IMR-90 (cell line): ENCODE results near the gene GSG1L. TPM values are rescaled to one million over a fixed set of nuclear protein-coding genes. Genes with fewer than 3 reads are reported as not detected.

ENCODE experiments used
- ATAC-seq: fragments of 200-7000 bp; cut with Tn5 transposase; 2 replicates; pipeline ENCODE4 v1.9.1; 2020; ENCODE audit warnings: low read depth, mild to moderate bottlenecking, moderate library complexity
- BruUV-seq: library from RNA; stranded (reverse); fragments of 400-500 nt; replicated peaks from 2 replicates; lab custom pipeline; 2021; lab: Mats Ljungman, UMichigan
- CTCF ChIA-PET: fragments of 300-600 bp; formaldehyde crosslinking; extraction: SDS; loops from one replicate; lab custom pipeline; 2021; ENCODE audit warnings: antibody characterized with exemption; lab: Yijun Ruan, JAX
- POLR2A ChIA-PET: fragments of 300-600 bp; sonication (Branson Sonifier 250); formaldehyde crosslinking; loops from one replicate; lab custom pipeline; 2022; ENCODE audit warnings: antibody characterized with exemption; ENCODE audit not compliant: unreplicated experiment; lab: Charles Lee
- DNase-seq: peaks from one replicate; pipeline ENCODE4 v3.0.0; 2013
- H2AFZ ChIP-seq: replicated peaks from 2 replicates; pipeline ENCODE3; 2013; ENCODE audit warnings: low read length, mild to moderate bottlenecking; ENCODE audit not compliant: poor library complexity
- H2AK5ac ChIP-seq: 2 replicates; pipeline ENCODE4 v1.6.1; 2013; ENCODE audit warnings: low read depth, low read length, inconsistent platforms
- H2AK9ac ChIP-seq: replicated peaks from 2 replicates; pipeline ENCODE3; 2013; ENCODE audit warnings: mild to moderate bottlenecking, low read depth, low read length, moderate library complexity; ENCODE audit not compliant: poor library complexity
- H2BK120ac ChIP-seq: 2 replicates; pipeline ENCODE4 v1.6.1; 2013; ENCODE audit warnings: low read depth, low read length, inconsistent platforms
- H2BK15ac ChIP-seq: 3 replicates; pipeline ENCODE4 v1.6.1; 2013; ENCODE audit warnings: low read depth, low read length, inconsistent platforms
- H2BK20ac ChIP-seq: 2 replicates; pipeline ENCODE4 v1.6.1; 2013; ENCODE audit warnings: low read depth, mild to moderate bottlenecking, inconsistent platforms, low read length, moderate library complexity
- H2BK5ac ChIP-seq: 2 replicates; pipeline ENCODE4 v1.6.1; 2013; ENCODE audit warnings: mild to moderate bottlenecking, low read depth, low read length, inconsistent platforms; ENCODE audit not compliant: poor library complexity, severe bottlenecking
- H3K14ac ChIP-seq: replicated peaks from 2 replicates; pipeline ENCODE4 v1.6.1; 2013; ENCODE audit warnings: low read depth, low read length, inconsistent platforms
- H3K18ac ChIP-seq: 2 replicates; pipeline ENCODE4 v1.6.1; 2013; ENCODE audit warnings: low read depth, low read length, control low read depth
- H3K23ac ChIP-seq: 2 replicates; pipeline ENCODE4 v1.6.1; 2013; ENCODE audit warnings: low read depth, low read length, inconsistent platforms
- H3K27ac ChIP-seq: 2 replicates; pipeline ENCODE4 v1.5.1; 2013; ENCODE audit warnings: mild to moderate bottlenecking, control low read depth, low read length; ENCODE audit not compliant: insufficient read depth
- H3K27me3 ChIP-seq: 2 replicates; pipeline ENCODE4 v1.6.1; 2013; ENCODE audit warnings: low read length; ENCODE audit not compliant: control insufficient read depth, insufficient read depth
- H3K36me3 ChIP-seq: 2 replicates; pipeline ENCODE4 v1.6.1; 2013; ENCODE audit warnings: low read length, mixed read lengths; ENCODE audit not compliant: control insufficient read depth, insufficient read depth
- H3K4ac ChIP-seq: 2 replicates; pipeline ENCODE4 v1.6.1; 2013; ENCODE audit warnings: low read depth, low read length, inconsistent platforms
- H3K4me1 ChIP-seq: 2 replicates; pipeline ENCODE4 v1.6.1; 2013; ENCODE audit warnings: low read length, mixed read lengths; ENCODE audit not compliant: control insufficient read depth, insufficient read depth
- H3K4me2 ChIP-seq: 2 replicates; pipeline ENCODE4 v1.6.1; 2013; ENCODE audit warnings: low read depth, mild to moderate bottlenecking, control low read depth, low read length, moderate library complexity
- H3K4me3 ChIP-seq: 2 replicates; pipeline ENCODE4 v1.5.1; 2013; ENCODE audit warnings: low read depth, mild to moderate bottlenecking, control low read depth, low read length, moderate library complexity; ENCODE audit not compliant: insufficient read depth
- H3K56ac ChIP-seq: 2 replicates; pipeline ENCODE4 v1.6.1; 2013; ENCODE audit warnings: low read length, inconsistent platforms; ENCODE audit not compliant: insufficient read depth; ENCODE audit errors: extremely low read depth
- H3K79me1 ChIP-seq, 2 experiments: 2 replicates each; pipeline ENCODE4 v1.6.1; 2013; ENCODE audit warnings: low read length in 2 of 2, inconsistent platforms in 1 of 2, low read depth in 1 of 2
- H3K9ac ChIP-seq: 2 replicates; pipeline ENCODE4 v1.6.1; 2013; ENCODE audit warnings: low read depth, low read length, control low read depth
- H3K9me1 ChIP-seq: 2 replicates; pipeline ENCODE4 v1.6.1; 2013; ENCODE audit warnings: low read length, inconsistent platforms; ENCODE audit not compliant: insufficient read depth
- H3K9me3 ChIP-seq: 2 replicates; pipeline ENCODE4 v1.6.1; 2013; ENCODE audit warnings: low read length; ENCODE audit not compliant: control insufficient read depth, insufficient read depth
- H4K20me1 ChIP-seq: 2 replicates; pipeline ENCODE4 v1.6.1; 2013; ENCODE audit warnings: low read length, inconsistent platforms; ENCODE audit not compliant: insufficient read depth
- H4K5ac ChIP-seq: 2 replicates; pipeline ENCODE4 v1.6.1; 2013; ENCODE audit warnings: mild to moderate bottlenecking, low read depth, low read length, control low read depth
- H4K8ac ChIP-seq, 2 experiments: 2 replicates each; pipeline ENCODE4 v1.6.1; 2013; ENCODE audit warnings: low read depth in 2 of 2, low read length in 2 of 2, control low read depth in 1 of 2, inconsistent platforms in 1 of 2
- H4K91ac ChIP-seq: 2 replicates; pipeline ENCODE4 v1.6.1; 2013; ENCODE audit warnings: low read depth, low read length, inconsistent platforms; ENCODE audit not compliant: insufficient read depth
- FOS ChIP-seq: fragments of 150-350 bp; IDR thresholded peaks from 2 replicates; pipeline ENCODE4 v1.6.1; 2016; ENCODE audit warnings: low read depth, low read length
- MAFK ChIP-seq: IDR thresholded peaks from 2 replicates; pipeline ENCODE4 v1.6.1; 2012; ENCODE audit warnings: low read depth, low read length, improper control_type of control experiment
- MAZ ChIP-seq: IDR thresholded peaks from 2 replicates; pipeline ENCODE4 v1.6.1; 2012; ENCODE audit warnings: low read depth, mild to moderate bottlenecking, low read length, improper control_type of control experiment, moderate library complexity, borderline replicate concordance
- MXI1 ChIP-seq: IDR thresholded peaks from 2 replicates; pipeline ENCODE4 v1.6.1; 2012; ENCODE audit warnings: low read depth, mild to moderate bottlenecking, low read length, moderate library complexity, borderline replicate concordance
- NFE2L2 ChIP-seq: fragments of 150-350 bp; IDR thresholded peaks from 2 replicates; pipeline ENCODE4 v1.6.1; 2016; ENCODE audit warnings: low read depth, mild to moderate bottlenecking, low read length
- POLR2A ChIP-seq: IDR thresholded peaks from 2 replicates; pipeline ENCODE4 v1.6.1; 2012; ENCODE audit warnings: mild to moderate bottlenecking, low read depth, low read length
- RAD21 ChIP-seq: IDR thresholded peaks from 2 replicates; pipeline ENCODE4 v1.6.1; 2012; ENCODE audit warnings: low read length, improper control_type of control experiment
- RCOR1 ChIP-seq: IDR thresholded peaks from 2 replicates; pipeline ENCODE4 v1.6.1; 2012; ENCODE audit warnings: mild to moderate bottlenecking, low read length, improper control_type of control experiment; ENCODE audit not compliant: insufficient replicate concordance
- RFX5 ChIP-seq: IDR thresholded peaks from 2 replicates; pipeline ENCODE4 v1.8.0; 2012; ENCODE audit warnings: low read depth, mild to moderate bottlenecking, low read length, moderate library complexity
- WGBS, 2 experiments: methylation state at CpG; one replicate each; pipeline versions ENCODE4 v1.1.5 to v1.1.7; 2013; ENCODE audit warnings: missing lambda C conversion rate in 2 of 2; ENCODE audit not compliant: insufficient read length in 1 of 2; ENCODE audit errors: extremely low coverage in 2 of 2; 5-methylcytosine and 5-hydroxymethylcytosine counted together
- dilution Hi-C: fragments of 300-500 bp; cut with HindIII; formaldehyde crosslinking; loops from one replicate; pipeline ENCODE4 v1.14.3; 2018; ENCODE audit warnings: low sequenced_read_pairs; ENCODE audit not compliant: unreplicated experiment
- in situ Hi-C: fragments of 300-500 bp; cut with MboI; formaldehyde crosslinking; loops from 3 replicates; pipeline ENCODE4 v1.14.3; 2019; ENCODE audit warnings: low sequenced_read_pairs, inconsistent platforms, mixed read lengths
- intact Hi-C: fragments of 100-400 bp; cut with micrococcal nuclease; formaldehyde crosslinking; loops from 2 replicates; pipeline ENCODE4 v1.10.0; 2022
- polyA plus RNA-seq, 3 experiments: library from polyadenylated mRNA; depleted of rRNA; stranded (reverse); fragments of >200 nt; gene quantifications; 2 replicates each; pipeline ENCODE4 v1.2.3, GENCODE V29; 2012; ENCODE audit warnings: low replicate concordance in 1 of 3
- total RNA-seq: library from RNA; depleted of rRNA; stranded (reverse); fragments of >200 nt; gene quantifications from 2 replicates; pipeline ENCODE4 v1.2.3, GENCODE V29; 2012
- TF ChIP-seq, protein P1 (sequence below): fragments of 150-350 bp; IDR thresholded peaks from 2 replicates; pipeline ENCODE4 v1.6.1; 2016; ENCODE audit warnings: low read depth, mild to moderate bottlenecking, low read length, moderate library complexity, borderline replicate concordance
- TF ChIP-seq, protein P2 (sequence below): fragments of 150-350 bp; IDR thresholded peaks from 2 replicates; pipeline ENCODE4 v1.6.1; 2017; ENCODE audit warnings: mild to moderate bottlenecking, antibody characterized with exemption, low read length, low read depth
- TF ChIP-seq, protein P3 (sequence below): conservative IDR thresholded peaks from 2 replicates; pipeline ENCODE4 v1.5.1; 2012; ENCODE audit warnings: mild to moderate bottlenecking, low read depth, low read length, improper control_type of control experiment

Gene GSG1L
- total and polyA plus RNA-seq, 2 of the 4 experiments (the other 2 are of a cell fraction), result not detected

DNA sequence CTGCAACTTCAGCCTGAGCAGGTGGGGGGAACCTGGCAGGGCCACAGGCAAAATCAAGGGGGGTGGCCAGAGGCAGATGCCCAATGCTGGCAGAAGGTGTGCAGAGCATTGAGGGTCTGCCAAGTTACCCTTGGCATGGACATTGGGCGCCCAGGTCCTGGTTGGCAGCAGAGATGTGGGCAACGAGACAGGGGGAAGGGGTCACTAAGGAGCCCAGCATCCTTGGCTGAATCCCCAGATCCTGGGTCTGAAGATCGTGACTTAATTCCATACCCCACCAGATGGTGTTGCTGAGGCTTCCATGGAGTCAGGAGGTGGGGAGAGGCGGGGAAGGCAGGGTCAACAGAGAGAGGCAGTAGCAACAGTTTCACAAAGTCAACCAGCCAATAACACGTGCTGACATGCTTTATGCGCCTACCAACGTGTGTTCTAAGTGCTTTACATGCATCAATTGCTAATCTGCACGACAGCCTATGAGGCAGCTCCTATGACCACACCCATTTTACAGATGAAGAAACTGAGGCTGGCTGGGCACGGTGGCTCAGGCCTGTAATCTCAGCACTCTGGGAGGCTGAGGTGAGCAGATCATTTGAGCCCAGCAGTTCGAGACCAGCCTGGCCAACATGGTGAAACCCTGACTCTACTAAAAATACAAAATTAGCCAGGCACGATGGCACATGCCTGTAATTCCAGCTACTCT, 83.3 kb downstream of the GSG1L start:
- TF ChIP-seq, protein P1, sequence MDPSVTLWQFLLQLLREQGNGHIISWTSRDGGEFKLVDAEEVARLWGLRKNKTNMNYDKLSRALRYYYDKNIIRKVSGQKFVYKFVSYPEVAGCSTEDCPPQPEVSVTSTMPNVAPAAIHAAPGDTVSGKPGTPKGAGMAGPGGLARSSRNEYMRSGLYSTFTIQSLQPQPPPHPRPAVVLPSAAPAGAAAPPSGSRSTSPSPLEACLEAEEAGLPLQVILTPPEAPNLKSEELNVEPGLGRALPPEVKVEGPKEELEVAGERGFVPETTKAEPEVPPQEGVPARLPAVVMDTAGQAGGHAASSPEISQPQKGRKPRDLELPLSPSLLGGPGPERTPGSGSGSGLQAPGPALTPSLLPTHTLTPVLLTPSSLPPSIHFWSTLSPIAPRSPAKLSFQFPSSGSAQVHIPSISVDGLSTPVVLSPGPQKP, result no peak
- no peak for TF ChIP-seq RAD21
- no peak for TF ChIP-seq MAFK
- TF ChIP-seq, protein P2, sequence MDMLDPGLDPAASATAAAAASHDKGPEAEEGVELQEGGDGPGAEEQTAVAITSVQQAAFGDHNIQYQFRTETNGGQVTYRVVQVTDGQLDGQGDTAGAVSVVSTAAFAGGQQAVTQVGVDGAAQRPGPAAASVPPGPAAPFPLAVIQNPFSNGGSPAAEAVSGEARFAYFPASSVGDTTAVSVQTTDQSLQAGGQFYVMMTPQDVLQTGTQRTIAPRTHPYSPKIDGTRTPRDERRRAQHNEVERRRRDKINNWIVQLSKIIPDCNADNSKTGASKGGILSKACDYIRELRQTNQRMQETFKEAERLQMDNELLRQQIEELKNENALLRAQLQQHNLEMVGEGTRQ, result no peak
- no peak for TF ChIP-seq RFX5
- TF ChIP-seq POLR2A, result no peak
- TF ChIP-seq, protein P3, sequence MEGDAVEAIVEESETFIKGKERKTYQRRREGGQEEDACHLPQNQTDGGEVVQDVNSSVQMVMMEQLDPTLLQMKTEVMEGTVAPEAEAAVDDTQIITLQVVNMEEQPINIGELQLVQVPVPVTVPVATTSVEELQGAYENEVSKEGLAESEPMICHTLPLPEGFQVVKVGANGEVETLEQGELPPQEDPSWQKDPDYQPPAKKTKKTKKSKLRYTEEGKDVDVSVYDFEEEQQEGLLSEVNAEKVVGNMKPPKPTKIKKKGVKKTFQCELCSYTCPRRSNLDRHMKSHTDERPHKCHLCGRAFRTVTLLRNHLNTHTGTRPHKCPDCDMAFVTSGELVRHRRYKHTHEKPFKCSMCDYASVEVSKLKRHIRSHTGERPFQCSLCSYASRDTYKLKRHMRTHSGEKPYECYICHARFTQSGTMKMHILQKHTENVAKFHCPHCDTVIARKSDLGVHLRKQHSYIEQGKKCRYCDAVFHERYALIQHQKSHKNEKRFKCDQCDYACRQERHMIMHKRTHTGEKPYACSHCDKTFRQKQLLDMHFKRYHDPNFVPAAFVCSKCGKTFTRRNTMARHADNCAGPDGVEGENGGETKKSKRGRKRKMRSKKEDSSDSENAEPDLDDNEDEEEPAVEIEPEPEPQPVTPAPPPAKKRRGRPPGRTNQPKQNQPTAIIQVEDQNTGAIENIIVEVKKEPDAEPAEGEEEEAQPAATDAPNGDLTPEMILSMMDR, result no peak
- TF ChIP-seq NFE2L2, result no peak
- TF ChIP-seq MAZ, result no peak
- TF ChIP-seq FOS, result no peak
- TF ChIP-seq MXI1, result no peak
- TF ChIP-seq RCOR1, result no peak
- intact Hi-C loops, result no loop called here

More for the DNA sequence above, 83.3 kb downstream of the GSG1L start:
- H4K20me1 ChIP-seq, result no peaks in the 10 kb centered on the region
- no peak overlapping the region for H2BK120ac ChIP-seq
- BruUV-seq, result no TSS peak
- H2BK20ac ChIP-seq, result no peak overlapping the region
- H2AK5ac ChIP-seq, result no peak overlapping the region
- dilution Hi-C loops (no loop called here), in situ Hi-C loops (no loop called here)
- H2AK9ac ChIP-seq, result no peak overlapping the region
- no peak overlapping the region for H4K8ac ChIP-seq
- no peak for ATAC-seq
- CTCF ChIA-PET, result no interaction called here
- no peak overlapping the region for H3K56ac ChIP-seq
- no peak overlapping the region for H3K27ac ChIP-seq
- no peaks in the 10 kb centered on the region for H3K4me1 ChIP-seq
- H3K36me3 ChIP-seq, result no peaks in the 10 kb centered on the region
- POLR2A ChIA-PET, result no interaction called here
- no peak overlapping the region for H3K4me3 ChIP-seq
- no peak overlapping the region for H3K4me2 ChIP-seq
- no peak overlapping the region for H3K4ac ChIP-seq
- H2AFZ ChIP-seq, result no peak overlapping the region
- H3K14ac ChIP-seq, result no peak overlapping the region
- no peak overlapping the region for H3K18ac ChIP-seq
- 67% methylated on average over 3 of the region's 11 CpGs; no CpG with 5 or more reads in 1 of the 2 experiments for WGBS, 2 experiments
- H3K79me1 ChIP-seq, result no peaks in the 10 kb centered on the region
- no peak overlapping the region for H3K23ac ChIP-seq
- no peak overlapping the region for H2BK5ac ChIP-seq
- H4K91ac ChIP-seq, result no peak overlapping the region
- H2BK15ac ChIP-seq, result no peak overlapping the region
- no peak overlapping the region for H3K9ac ChIP-seq
- no peaks in the 10 kb centered on the region for H3K9me3 ChIP-seq
- DNase-seq, result no peak
- H3K9me1 ChIP-seq, result no peaks in the 10 kb centered on the region
- H4K5ac ChIP-seq, result no peak overlapping the region
- H3K27me3 ChIP-seq, result peaks cover 2% of the 10 kb centered on the region
